SK-N-SH (cell line): ENCODE measurements around the gene CLIC4.

Experiments
- FOXJ3 ChIP-seq: sonication (generic); formaldehyde crosslinking; IDR thresholded peaks from 2 replicates; pipeline ENCODE4 v1.5.1; 2020; ENCODE audit warnings: mild to moderate bottlenecking, missing genetic modification reagents
- POLR2AphosphoS5 ChIP-seq: IDR thresholded peaks from 2 replicates; pipeline ENCODE4 v1.6.1; 2012; ENCODE audit warnings: low read depth, low read length
- RFX5 ChIP-seq: IDR thresholded peaks from 2 replicates; pipeline ENCODE4 v1.6.1; 2012; ENCODE audit warnings: mild to moderate bottlenecking, improper control_type of control experiment, low read length
- RXRA ChIP-seq: IDR thresholded peaks from 2 replicates; pipeline ENCODE4 v1.4.0; 2012; ENCODE audit warnings: low read depth, mild to moderate bottlenecking, borderline replicate concordance
- SIN3A ChIP-seq: IDR thresholded peaks from 2 replicates; pipeline ENCODE4 v1.6.1; 2012; ENCODE audit warnings: low read depth, mild to moderate bottlenecking, low read length, moderate library complexity, borderline replicate concordance
- SMC3 ChIP-seq: IDR thresholded peaks from 2 replicates; pipeline ENCODE4 v1.6.1; 2012; ENCODE audit warnings: low read depth, low read length, improper control_type of control experiment
- TF ChIP-seq, protein P1 (sequence below): fragments of 200-600 bp; sonication (generic); IDR thresholded peaks from 2 replicates; pipeline ENCODE4 v1.6.1; 2017; ENCODE audit warnings: antibody characterized with exemption, mild to moderate bottlenecking, moderate library complexity
- TF ChIP-seq, protein P2 (sequence below): IDR thresholded peaks from 2 replicates; pipeline ENCODE4 v1.6.1; 2012; ENCODE audit warnings: mild to moderate bottlenecking, low read depth, low read length, moderate library complexity
- TF ChIP-seq, protein P3 (sequence below): IDR thresholded peaks from 2 replicates; pipeline ENCODE4 v1.4.0; 2012; ENCODE audit warnings: low read depth, borderline replicate concordance

DNA sequence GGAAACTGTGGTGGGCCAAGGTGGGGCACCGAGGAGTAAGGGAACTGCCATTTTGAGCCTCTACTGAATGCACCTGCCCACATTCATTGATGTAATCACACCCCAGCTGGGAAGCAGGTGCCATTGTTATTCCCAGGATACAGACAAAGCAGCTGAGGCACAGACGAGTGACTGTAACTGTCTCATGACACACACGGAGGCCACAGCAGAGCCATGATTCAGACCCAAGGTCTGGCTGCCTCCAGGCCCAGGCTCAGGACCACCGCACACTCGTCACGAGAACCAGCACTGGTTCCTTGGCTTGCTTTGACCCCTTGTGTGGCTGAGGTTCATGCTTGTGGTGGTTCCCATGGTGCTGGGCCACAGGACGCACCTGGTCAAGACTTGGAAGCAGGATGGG is 45.6 kb upstream of the CLIC4 start:
- no peak for TF ChIP-seq POLR2AphosphoS5
- TF ChIP-seq, protein P1, sequence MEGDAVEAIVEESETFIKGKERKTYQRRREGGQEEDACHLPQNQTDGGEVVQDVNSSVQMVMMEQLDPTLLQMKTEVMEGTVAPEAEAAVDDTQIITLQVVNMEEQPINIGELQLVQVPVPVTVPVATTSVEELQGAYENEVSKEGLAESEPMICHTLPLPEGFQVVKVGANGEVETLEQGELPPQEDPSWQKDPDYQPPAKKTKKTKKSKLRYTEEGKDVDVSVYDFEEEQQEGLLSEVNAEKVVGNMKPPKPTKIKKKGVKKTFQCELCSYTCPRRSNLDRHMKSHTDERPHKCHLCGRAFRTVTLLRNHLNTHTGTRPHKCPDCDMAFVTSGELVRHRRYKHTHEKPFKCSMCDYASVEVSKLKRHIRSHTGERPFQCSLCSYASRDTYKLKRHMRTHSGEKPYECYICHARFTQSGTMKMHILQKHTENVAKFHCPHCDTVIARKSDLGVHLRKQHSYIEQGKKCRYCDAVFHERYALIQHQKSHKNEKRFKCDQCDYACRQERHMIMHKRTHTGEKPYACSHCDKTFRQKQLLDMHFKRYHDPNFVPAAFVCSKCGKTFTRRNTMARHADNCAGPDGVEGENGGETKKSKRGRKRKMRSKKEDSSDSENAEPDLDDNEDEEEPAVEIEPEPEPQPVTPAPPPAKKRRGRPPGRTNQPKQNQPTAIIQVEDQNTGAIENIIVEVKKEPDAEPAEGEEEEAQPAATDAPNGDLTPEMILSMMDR, result no peak
- TF ChIP-seq SIN3A, result no peak
- TF ChIP-seq SMC3, result no peak
- TF ChIP-seq, protein P2, sequence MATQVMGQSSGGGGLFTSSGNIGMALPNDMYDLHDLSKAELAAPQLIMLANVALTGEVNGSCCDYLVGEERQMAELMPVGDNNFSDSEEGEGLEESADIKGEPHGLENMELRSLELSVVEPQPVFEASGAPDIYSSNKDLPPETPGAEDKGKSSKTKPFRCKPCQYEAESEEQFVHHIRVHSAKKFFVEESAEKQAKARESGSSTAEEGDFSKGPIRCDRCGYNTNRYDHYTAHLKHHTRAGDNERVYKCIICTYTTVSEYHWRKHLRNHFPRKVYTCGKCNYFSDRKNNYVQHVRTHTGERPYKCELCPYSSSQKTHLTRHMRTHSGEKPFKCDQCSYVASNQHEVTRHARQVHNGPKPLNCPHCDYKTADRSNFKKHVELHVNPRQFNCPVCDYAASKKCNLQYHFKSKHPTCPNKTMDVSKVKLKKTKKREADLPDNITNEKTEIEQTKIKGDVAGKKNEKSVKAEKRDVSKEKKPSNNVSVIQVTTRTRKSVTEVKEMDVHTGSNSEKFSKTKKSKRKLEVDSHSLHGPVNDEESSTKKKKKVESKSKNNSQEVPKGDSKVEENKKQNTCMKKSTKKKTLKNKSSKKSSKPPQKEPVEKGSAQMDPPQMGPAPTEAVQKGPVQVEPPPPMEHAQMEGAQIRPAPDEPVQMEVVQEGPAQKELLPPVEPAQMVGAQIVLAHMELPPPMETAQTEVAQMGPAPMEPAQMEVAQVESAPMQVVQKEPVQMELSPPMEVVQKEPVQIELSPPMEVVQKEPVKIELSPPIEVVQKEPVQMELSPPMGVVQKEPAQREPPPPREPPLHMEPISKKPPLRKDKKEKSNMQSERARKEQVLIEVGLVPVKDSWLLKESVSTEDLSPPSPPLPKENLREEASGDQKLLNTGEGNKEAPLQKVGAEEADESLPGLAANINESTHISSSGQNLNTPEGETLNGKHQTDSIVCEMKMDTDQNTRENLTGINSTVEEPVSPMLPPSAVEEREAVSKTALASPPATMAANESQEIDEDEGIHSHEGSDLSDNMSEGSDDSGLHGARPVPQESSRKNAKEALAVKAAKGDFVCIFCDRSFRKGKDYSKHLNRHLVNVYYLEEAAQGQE, result no peak
- TF ChIP-seq, protein P3, sequence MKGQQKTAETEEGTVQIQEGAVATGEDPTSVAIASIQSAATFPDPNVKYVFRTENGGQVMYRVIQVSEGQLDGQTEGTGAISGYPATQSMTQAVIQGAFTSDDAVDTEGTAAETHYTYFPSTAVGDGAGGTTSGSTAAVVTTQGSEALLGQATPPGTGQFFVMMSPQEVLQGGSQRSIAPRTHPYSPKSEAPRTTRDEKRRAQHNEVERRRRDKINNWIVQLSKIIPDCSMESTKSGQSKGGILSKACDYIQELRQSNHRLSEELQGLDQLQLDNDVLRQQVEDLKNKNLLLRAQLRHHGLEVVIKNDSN, result no peak
- TF ChIP-seq RFX5, result no peak
- no peak for TF ChIP-seq RXRA
- no peak for TF ChIP-seq FOXJ3
